NCI-H2196 treated with DMSO at 0.1 percent for 48 hours (cell line): ENCODE data around the gene ZCCHC7.
"Not testable (repeated sequence)": the region's sequence is repeated elsewhere in the genome, so short reads cannot be mapped to it uniquely, and the experiment has no call there.

Experiments
- DNase-seq: peaks from one replicate; lab custom pipeline; 2025; ENCODE audit not compliant: unreplicated experiment; lab: John Stamatoyannopoulos, UW

ZCCHC7 gene

GRCh38 chr9:37119360-37119759, 1.0 kb upstream of the ZCCHC7 start:
- DNase-seq, result no peak

GRCh38 chr9:37120843-37121335, 515 bp downstream of the ZCCHC7 start:
- DNase-seq, result not testable (repeated sequence)

- DNase-seq, result no peak
Observed at GRCh38 chr9:37121881-37122280, 1.5 kb downstream of the ZCCHC7 start.

- no peak for DNase-seq
Observed at GRCh38 chr9:37126214-37126788, 5.9 kb downstream of the ZCCHC7 start.

GRCh38 chr9:37127018-37127417, 6.6 kb downstream of the ZCCHC7 start:
- no peak for DNase-seq

GRCh38 chr9:37128051-37128450, 7.7 kb downstream of the ZCCHC7 start:
- DNase-seq, result no peak

- no peak for DNase-seq
Observed at GRCh38 chr9:37134166-37134565, 13.8 kb downstream of the ZCCHC7 start.

- no peak for DNase-seq
Observed at GRCh38 chr9:37141015-37141414, 20.6 kb downstream of the ZCCHC7 start.

- DNase-seq, result no peak
Observed at GRCh38 chr9:37144762-37145161, 24.4 kb downstream of the ZCCHC7 start.

- DNase-seq, result no peak
Observed at GRCh38 chr9:37146410-37146809, 26.0 kb downstream of the ZCCHC7 start.

- no peak for DNase-seq
Observed at GRCh38 chr9:37148181-37148580, 27.8 kb downstream of the ZCCHC7 start.

- DNase-seq, result no peak
Observed at GRCh38 chr9:37149666-37150308, 29.4 kb downstream of the ZCCHC7 start.

- DNase-seq, result no peak
Observed at GRCh38 chr9:37150415-37150814, 30.0 kb downstream of the ZCCHC7 start.

- DNase-seq, result no peak
Observed at GRCh38 chr9:37151812-37152211, 31.4 kb downstream of the ZCCHC7 start.

GRCh38 chr9:37152365-37152764, 32.0 kb downstream of the ZCCHC7 start:
- no peak for DNase-seq

GRCh38 chr9:37155601-37156000, 35.2 kb downstream of the ZCCHC7 start:
- DNase-seq, result no peak

- no peak for DNase-seq
Observed at GRCh38 chr9:37156205-37156604, 35.8 kb downstream of the ZCCHC7 start.

GRCh38 chr9:37156781-37157356, 36.5 kb downstream of the ZCCHC7 start:
- DNase-seq, result no peak

GRCh38 chr9:37157726-37158377, 37.5 kb downstream of the ZCCHC7 start:
- DNase-seq, result no peak

GRCh38 chr9:37163299-37163698, 42.9 kb downstream of the ZCCHC7 start:
- no peak for DNase-seq

GRCh38 chr9:37164335-37164734, 44.0 kb downstream of the ZCCHC7 start:
- not testable (repeated sequence) for DNase-seq

GRCh38 chr9:37165644-37166043, 45.3 kb downstream of the ZCCHC7 start:
- DNase-seq, result no peak
